NOMO-1 (cell line): ENCODE data around the gene S100G.
"Not testable (repeated sequence)": the region's sequence is repeated elsewhere in the genome, so short reads cannot be mapped to it uniquely, and the experiment has no call there.

Experiments used
- DNase-seq, 2 experiments: peaks; one replicate each; lab custom pipeline; 2025; ENCODE audit not compliant: unreplicated experiment in 2 of 2; lab: John Stamatoyannopoulos, UW

S100G gene, protein sequence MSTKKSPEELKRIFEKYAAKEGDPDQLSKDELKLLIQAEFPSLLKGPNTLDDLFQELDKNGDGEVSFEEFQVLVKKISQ

DNA sequence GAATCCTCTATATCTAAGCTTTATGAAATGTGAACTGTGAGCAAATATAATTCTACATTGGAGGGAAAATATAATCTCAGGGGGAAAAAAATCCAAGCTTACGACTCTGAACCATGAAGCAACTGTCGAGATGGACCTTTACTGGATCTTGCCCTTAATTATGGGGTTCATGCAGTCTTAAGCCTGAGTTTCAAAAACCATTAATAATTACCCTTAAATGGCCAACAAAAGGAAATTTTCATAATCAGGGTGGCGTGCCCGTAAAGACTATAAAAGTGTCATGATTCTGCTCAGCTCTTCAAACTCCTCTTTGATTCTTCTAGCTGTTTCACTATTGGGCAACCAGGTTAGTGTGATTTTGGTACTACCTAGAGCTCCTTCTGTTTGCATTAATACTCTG lies at the start of gene S100G:
Gene S100G, plus strand, starts transcription at position 301 of the 400 bp plus-strand sequence. CDS start 849 bp downstream, outside the sequence.
- no peak for DNase-seq

DNA sequence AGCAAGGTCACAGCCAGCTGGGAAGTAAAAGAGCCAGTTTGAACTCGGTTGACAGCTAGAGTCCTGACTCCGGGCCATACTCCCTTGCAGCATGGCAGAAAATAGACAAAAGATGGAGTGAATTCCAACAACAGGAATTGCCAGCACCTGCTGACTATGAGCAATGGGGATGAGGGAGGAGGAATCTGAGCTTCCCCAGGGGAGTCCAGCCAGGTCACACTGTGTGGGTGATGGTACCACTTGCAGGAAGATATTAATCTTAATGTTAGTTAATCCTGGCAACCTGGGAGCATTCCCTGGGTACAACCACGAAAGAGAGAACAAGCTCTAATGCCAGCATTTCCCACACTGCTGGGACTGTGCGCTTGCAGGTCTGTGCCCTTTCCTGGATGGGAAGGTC lies 48.1 kb upstream of the S100G start:
- no peak for DNase-seq

DNA sequence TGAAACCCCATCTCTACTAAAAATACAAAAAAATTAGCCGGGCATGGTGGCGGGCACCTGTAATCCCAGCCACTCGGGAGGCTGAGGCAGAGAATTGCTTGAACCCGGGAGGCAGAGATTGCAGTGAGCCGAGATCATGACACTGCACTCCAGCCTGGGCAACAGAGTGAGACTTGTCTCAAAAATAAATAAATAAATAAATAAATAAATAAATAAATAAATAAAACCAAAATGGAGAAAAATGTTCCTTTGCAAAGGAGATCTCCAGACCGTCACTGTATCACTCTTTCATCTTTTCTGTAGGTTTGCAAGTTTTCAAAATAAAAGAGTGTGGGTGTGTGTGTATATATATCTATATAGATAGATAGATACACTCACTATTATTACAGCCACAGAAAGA lies 46.7 kb upstream of the S100G start:
- not testable (repeated sequence) for DNase-seq

DNA sequence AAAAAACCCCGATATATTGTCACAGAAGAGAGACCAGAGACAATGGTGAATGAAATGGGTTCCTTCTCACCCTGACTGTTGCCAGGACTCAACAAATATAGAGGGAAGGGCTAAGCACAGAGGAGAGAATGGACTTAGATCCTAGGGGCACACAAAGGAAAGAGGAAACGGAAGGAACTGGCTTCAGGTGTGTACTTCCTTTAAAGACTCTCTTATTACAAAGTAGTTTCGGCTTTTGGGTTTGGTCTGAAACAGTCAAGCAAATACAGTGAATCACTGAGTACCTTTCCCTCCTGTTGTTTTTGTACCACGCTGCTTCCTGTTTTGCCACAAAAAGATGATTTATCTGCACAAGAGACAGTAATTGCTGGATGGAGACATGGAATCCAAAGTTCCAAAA lies 46.1 kb upstream of the S100G start:
- no peak for DNase-seq

DNA sequence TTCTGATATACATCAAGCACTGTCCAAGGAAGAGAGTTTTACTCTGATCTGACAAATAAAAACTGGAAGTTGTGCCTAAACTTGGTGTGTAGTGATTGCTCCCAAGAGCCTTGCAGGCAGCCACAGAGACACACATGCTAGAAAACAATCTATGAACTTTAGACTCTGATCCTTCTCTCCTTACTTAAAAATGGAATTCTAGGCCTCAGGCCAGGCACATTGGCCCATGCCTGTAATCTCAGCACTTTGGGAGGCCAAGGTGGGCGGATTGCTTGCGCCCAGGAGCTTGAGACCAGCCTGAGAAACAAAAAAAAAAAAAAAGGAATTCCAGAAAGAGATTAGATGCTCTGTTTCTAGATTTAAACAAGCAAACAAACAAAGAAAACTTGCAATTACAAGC lies 45.6 kb upstream of the S100G start:
- no peak for DNase-seq

DNA sequence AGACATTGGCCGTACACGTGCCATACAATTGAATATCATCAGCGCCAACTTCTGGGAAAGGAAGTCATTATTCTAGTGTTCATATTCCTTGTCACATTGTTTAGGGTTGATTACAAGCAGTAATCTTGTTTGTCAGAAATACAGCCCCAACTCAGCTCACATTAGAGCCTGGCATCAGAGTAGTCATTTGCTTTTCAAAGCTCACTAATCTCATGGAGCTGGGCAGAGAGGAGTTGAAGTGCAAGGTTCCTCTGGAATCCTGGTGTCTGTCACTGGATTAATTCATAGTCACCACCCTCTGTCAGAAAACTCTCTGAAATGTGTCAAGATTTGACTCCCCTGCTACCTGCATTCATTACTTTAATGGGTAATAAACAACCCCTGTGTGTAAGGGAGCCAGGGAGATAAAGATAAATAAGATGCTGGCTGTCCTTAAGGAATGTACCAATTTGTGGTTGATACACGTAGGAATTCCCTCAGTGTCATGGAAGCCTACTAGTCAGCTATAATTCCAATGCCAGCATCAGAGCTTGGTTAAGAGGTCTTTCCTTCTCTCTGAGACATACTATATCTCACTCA lies 43.7 kb upstream of the S100G start:
- no peak for DNase-seq

DNA sequence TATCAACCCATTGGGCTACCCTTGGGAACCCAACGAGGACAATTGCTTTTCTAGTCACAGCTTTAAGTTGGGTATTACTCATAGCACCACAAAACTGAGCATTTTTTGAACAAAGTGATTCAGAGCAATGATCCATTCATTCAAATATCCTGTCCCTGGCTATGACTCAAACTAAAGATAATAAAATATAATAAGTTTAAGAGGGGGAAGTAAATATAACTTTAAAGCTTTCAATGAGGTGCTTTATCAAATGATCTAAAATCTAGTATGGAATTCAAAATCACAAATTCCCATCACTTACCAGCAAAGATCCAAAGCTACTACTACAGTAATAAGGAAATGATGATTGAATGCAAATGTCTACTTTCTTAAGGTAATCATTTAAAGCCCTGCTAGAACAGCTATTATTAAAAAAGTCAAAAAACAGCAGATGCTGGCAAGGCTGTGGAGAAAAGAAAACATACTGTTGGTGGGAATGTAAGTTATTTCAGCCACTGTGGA lies 39.8 kb upstream of the S100G start:
- DNase-seq: no peak

DNA sequence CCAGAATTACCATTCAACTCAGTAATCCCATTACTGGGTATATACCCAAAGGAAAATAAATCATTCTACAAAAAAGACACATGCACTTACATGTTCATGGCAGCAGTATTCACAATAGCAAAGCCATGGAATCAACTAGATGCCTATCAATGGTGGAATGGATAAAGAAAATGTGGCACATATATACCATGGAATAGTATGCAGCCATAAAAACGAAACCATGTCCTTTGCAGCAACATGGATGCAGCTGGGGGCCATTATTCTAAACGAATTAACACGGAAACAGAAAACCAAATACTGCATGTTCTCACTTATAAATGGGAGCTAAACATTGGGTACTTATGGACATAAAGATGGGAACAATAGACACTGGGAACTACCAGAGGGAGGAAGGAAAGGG lies 39.3 kb upstream of the S100G start:
- not testable (repeated sequence) for DNase-seq

DNA sequence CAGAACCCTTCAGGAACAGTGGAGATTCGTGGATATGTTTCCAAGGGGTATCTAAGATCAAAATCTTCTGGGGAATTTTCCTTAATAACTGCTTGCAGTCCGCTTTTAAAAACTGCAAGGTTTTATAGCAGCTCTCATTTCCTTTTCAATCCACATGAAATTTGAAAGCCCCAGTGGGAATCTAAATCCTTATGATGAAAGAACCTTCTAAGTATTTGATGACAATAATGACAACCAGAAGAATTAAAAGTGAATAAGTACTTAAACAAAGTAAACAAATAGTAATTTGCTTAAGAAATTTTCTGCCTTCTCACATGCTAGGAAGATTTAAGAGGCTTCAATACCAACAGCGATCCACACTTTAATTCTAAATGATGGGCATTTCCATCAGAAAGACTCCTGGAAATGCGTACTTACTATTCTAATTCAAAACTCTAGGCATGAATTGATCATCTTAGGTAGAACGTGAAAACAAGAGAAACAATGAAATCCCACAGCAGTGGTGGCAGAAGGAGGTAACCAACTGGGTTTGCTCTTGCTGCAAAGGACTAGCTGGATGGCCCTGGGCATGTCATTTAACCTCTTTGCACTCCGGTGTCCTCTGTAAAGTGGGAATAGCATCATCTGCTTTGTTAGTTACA lies 37.6 kb upstream of the S100G start:
- no peak for DNase-seq

DNA sequence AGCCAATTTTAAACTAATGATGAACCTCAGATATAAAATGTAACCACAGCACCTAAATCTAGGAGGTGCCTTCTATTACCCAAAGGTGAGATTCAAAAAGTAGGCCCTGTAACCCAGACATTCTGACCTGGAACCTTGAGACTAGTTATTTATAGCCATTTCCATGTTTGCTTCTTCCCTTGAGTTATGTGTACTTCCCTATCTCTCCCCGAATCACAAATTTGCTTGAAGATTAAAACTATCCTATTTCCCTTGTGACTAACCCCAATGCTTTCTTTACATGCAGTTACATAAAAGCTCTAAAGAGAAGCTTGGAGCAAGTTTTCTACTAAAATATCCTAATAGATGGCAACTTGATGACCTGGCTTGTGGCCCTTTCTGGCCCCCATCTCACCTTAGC lies 32.6 kb upstream of the S100G start:
- no peak for DNase-seq

DNA sequence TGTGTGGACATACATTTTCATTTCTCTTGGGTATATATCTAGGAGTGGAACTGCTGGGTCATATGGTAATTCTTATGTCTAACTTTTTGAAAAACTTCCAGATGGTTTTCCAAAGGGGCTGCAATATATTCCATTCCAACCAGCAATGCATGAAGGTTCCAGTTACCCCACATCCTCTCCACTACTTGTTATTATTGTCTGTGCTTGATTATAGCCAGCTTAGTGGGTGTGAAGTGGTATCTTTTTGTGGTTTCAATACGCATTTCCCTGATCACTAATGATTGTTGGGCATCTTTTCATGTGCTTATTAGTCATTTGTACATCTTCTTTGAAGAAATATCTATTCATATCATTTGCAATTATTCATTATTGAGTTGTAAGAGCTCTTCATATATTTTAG lies 31.5 kb upstream of the S100G start:
- no peak for DNase-seq

DNA sequence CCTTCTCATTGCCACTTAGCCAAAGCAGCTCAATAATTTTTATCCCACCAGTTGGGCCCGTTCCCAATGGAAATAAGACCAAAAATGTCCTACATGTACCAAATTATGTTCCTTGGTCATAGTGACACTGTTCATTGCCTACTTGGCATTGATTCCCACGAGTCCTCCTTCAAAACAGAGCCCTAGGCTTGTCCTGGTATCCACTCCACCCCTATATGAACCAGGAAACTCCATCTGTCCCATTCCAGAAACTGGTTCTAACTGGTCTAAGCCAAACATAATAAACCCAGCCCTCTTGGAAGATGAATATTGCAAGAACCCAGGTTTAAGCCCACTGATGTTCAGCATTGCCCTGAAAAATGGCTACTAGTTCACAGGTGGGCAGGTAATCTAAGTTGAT lies 30.9 kb upstream of the S100G start:
- DNase-seq: no peak

DNA sequence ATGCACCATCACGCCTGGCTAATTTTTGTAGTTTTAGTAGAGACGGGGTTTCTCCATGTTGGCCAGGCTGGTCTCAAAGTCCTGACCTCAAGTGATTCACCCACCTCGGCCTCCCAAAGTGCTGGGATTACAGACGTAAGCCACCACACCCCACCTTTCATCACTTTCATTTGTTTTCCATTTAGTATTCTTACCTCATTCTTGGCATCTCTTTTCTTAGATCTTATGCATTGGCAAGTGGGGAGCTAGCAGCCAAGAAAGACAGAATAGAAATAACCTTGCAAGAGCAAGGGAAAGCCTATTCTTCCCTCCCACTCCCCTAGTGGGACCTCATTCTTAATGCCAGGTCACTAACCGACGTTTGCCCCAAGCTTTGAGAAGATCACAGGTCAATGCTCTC lies 21.4 kb upstream of the S100G start:
- DNase-seq: not testable (repeated sequence)

DNA sequence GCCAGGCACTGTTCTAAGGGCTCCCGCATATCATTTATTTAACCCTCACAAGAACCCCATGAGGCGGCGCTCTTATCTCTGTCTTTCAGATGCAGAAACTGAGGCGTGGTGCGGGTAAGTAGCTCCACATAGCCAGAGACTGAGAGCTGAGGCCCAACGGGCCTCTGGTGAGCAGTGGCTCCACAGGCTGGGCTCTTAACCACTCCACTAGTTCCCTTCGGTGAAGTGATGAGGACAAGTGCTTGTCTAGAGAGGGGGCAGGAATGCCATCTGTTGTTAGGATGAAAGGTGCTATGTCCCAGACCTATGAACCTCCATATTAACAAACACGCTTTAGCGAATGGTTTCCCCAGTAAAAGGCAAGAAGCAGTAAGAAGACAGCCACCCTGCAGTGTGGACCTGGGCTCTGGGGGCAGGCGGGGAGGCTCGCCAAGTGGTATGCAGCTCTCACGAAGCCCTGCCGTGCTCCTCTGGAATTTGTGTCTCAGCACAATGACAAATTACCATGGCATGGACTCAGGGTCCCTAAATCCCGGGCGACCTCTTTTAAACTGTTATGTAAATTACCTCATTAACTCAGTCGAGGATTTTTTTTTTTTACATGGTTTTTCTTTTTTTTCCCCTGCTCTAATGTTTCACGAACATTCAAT lies 20.9 kb upstream of the S100G start:
- no peak for DNase-seq

DNA sequence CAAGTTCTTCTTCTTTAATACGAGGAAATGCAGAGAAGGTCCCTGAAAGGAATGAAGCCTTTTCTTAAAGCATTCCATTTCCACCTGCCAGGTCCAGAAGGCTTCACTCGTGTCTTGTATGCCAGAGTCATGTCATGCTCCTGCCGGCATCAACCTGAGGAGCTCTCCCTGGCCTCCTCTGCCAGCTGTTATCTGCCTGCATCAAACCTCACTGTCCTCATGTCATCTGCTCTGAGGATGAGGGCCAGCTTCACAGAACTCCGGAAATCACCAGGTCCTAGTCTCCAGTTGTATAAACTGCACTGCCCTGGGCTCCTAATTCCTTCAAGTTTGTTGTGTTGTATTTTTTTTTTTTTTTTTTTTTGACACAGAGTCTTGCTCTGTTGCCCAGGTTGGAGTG lies 20.0 kb upstream of the S100G start:
- no peak for DNase-seq

DNA sequence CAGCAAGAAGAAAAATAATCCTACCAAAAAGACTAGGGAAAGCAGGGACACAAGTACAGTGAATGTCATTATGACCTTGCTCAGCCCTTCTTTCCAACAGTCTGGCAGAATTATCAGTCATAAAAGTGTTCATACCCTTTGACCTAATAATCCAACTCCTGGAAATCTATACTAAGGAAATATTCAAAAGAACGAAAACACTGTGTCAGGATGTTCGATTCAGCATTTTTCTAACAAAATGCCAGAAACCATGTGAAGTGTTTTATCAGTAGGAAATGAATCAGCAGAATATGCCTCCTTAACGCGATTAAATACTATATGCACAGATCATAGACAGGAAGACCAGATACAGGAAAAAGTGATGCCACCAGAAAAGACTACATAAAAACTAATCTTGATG lies 16.2 kb upstream of the S100G start:
- DNase-seq: no peak

DNA sequence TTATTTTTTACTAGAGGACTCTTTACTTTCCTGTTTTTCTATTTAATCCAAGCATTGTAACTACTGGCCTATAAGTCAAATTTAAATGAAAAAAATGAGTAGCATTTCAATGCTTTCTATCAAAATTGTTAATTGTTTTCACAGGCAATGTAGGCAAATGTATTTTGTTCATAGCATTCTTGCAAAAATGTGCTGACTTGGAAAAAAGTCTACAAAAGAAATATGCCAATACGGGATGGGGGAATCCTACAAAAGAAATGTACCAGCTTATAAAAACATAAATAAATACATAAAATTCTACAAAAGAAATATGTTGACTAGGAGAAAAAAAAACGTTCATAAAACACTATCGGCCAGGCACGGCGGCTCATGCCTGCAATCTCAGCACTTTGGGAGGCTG lies 14.9 kb upstream of the S100G start:
- no peak for DNase-seq

DNA sequence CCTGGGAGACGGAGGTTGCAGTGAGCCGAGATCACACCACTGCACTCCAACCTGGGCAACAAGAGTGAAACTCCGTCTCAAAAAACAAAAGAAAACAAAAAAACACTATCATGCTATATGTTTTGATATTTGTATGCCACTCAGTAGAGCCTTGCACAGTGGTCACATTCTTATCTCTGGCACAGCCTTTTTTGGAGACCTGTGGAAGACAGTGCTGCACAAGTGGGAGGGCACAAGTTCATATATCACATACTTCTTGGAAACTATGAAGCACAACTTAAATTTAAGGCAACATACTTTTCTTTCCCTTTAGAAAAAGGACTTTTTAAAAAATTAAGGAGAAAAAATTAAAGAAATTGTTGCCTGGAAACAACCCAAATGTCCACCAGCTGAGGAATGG lies 14.4 kb upstream of the S100G start:
- no peak for DNase-seq

DNA sequence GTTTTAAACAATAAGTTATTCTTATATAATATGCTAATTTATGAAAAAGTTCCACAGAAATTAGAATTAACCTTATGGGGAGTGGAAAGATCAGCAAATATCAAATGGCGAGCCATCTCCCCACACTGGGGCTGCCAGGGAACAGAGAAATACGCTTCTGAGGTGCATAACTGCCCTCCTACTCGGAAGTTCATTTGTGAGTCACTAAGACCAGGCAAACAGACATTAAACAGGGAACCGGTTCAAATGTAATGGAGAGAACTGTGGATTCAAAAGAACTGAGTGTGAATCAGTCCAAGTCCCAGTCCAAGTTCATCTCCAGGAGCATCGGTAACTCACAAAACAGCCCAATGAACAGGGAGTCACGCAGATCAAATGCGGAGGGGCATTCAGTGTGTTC lies 11.4 kb upstream of the S100G start:
- DNase-seq: no peak

DNA sequence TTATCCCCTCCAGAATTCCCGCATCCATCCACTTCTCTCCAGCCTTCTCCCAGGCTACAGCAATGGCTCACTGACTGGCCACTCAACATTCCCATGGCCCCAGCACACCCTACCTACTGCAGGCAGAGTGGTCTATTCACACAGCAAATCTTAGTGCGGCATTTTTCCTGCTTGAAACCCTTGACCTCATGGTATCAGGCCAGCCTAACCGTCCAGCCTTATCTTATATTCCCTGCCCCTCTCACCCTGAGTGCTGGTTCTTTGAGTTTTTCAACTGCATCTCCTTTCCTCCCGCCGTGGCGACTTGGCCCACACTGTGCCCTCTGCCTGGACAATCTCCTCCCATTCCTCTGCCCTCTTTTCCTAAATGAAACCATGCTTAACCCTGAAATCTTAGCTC lies 10.0 kb upstream of the S100G start:
- no peak for DNase-seq

DNA sequence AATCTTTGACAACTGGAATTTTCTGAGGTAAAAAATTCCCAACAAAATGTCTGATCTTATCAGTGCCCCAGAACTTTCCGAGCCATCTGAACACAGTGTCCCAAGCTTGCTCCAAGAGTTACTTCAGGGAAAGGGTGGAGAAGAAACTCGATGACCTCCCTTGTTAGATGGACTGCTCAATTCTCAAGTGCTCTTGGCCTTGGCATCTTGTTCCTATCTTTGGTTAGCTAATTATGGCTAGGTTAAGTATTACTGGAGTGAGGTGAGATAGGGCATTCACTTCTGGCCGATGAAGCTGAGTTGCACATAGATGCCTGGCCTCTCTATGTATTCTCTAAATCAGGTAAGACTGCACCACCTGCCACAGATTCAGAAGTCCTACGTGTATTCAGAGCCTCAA lies 9.1 kb upstream of the S100G start:
- no peak for DNase-seq

DNA sequence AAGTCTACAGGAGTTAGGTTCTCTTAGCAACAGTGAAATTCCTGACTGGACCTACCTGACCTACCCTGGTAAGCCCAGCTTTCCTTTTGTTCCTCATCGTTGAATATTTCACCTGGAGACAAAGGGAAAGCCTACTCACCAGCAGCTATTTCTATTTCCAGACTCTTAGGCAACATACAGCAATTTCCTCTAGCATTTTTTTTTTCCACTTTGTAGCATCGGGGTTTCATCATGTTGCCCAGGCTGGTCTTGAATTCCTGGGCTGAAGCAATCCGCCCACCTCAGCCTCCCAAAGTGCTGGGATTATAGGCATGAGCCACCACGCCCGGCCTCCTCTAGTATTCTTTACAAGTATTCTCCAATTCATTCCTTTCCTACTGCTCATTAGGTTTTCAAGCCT lies 6.8 kb upstream of the S100G start:
- peak; percentile 16 for DNase-seq
